CD4-positive, alpha-beta T cell treated with Interleukin-2 at 100 ng/mL for 4 hours (primary cell): ENCODE results near the gene CACNG3.
"Not testable (repeated sequence)": the region's sequence is repeated elsewhere in the genome, so short reads cannot be mapped to it uniquely, and the experiment has no call there.

ENCODE experiments used
- DNase-seq: peaks from one replicate; pipeline ENCODE4 v3.0.0-alpha.2; 2020; ENCODE audit warnings: low spot score

The CACNG3 gene

GRCh38 chr16:24255456-24256371 is at the start of gene CACNG3:
Gene CACNG3, plus strand, starts transcription at chr16:24256335. Its CDS starts 420 bp downstream, at chr16:24256755.
- peak; percentile 6 for DNase-seq

- DNase-seq, result no peak
Observed at GRCh38 chr16:24206926-24207325, 49.2 kb upstream of the CACNG3 start.

- DNase-seq, result no peak
Observed at GRCh38 chr16:24208710-24209109, 47.4 kb upstream of the CACNG3 start.

- no peak for DNase-seq
Observed at GRCh38 chr16:24214992-24215391, 41.1 kb upstream of the CACNG3 start.

- no peak for DNase-seq
Observed at GRCh38 chr16:24216961-24217360, 39.2 kb upstream of the CACNG3 start.

- DNase-seq, result no peak
Observed at GRCh38 chr16:24217461-24217860, 38.7 kb upstream of the CACNG3 start.

- DNase-seq, result no peak
Observed at GRCh38 chr16:24218299-24218698, 37.8 kb upstream of the CACNG3 start.

GRCh38 chr16:24221219-24221618 is 34.9 kb upstream of the CACNG3 start:
- DNase-seq, result no peak

GRCh38 chr16:24228514-24228913 is 27.6 kb upstream of the CACNG3 start:
- DNase-seq, result no peak

- no peak for DNase-seq
Observed at GRCh38 chr16:24232936-24233335, 23.2 kb upstream of the CACNG3 start.

GRCh38 chr16:24234737-24235136 is 21.4 kb upstream of the CACNG3 start:
- DNase-seq, result no peak

GRCh38 chr16:24235806-24236205 is 20.3 kb upstream of the CACNG3 start:
- no peak for DNase-seq

- DNase-seq, result not testable (repeated sequence)
Observed at GRCh38 chr16:24238846-24239245, 17.3 kb upstream of the CACNG3 start.

GRCh38 chr16:24246911-24247607 is 9.1 kb upstream of the CACNG3 start:
- no peak for DNase-seq

GRCh38 chr16:24253192-24253591 is 2.9 kb upstream of the CACNG3 start:
- peak; percentile 60 for DNase-seq

GRCh38 chr16:24257958-24258357 is 1.8 kb downstream of the CACNG3 start:
- no peak for DNase-seq

- no peak for DNase-seq
Observed at GRCh38 chr16:24258791-24259190, 2.7 kb downstream of the CACNG3 start.

- no peak for DNase-seq
Observed at GRCh38 chr16:24262816-24263215, 6.7 kb downstream of the CACNG3 start.

- DNase-seq, result no peak
Observed at GRCh38 chr16:24270721-24271442, 14.7 kb downstream of the CACNG3 start.

- no peak for DNase-seq
Observed at GRCh38 chr16:24272379-24272778, 16.2 kb downstream of the CACNG3 start.

- DNase-seq, result no peak
Observed at GRCh38 chr16:24273508-24274182, 17.5 kb downstream of the CACNG3 start.

- no peak for DNase-seq
Observed at GRCh38 chr16:24275413-24275812, 19.3 kb downstream of the CACNG3 start.
